K562 (cell line): ENCODE data around the gene AK2. TPM values are rescaled to one million over a fixed set of nuclear protein-coding genes. Genes with fewer than 3 reads are reported as not detected.

Experiments
- ATF3 ChIP-seq, 2 experiments: fragments of 450-650 bp in 1 of 2; sonication (generic) in 1 of 2; formaldehyde crosslinking in 1 of 2; IDR thresholded peaks in 1 of 2; conservative IDR thresholded peaks in 1 of 2; 2 replicates each; pipeline versions ENCODE4 v1.6.1 to v1.8.1; 2016 to 2023; ENCODE audit warnings: mild to moderate bottlenecking in 2 of 2, moderate library complexity in 2 of 2, inconsistent platforms in 1 of 2, missing genetic modification reagents in 1 of 2
- MGA ChIP-seq: fragments of 450-650 bp; IDR thresholded peaks from 2 replicates; pipeline ENCODE4 v1.6.1; 2016; ENCODE audit warnings: mild to moderate bottlenecking, moderate library complexity
- NFYB ChIP-seq: IDR thresholded peaks from 2 replicates; pipeline ENCODE4 v1.6.1; 2011; ENCODE audit warnings: mild to moderate bottlenecking, moderate library complexity; ENCODE audit not compliant: insufficient read length; ENCODE audit errors: extremely low read depth
- NR2C2 ChIP-seq, 2 experiments: fragments of 200-800 bp in 1 of 2; sonication (Bioruptor generic) in 1 of 2; sonication (generic) in 1 of 2; formaldehyde crosslinking in 1 of 2; IDR thresholded peaks; 2 replicates each; pipeline versions ENCODE4 v1.6.1 to v1.8.0; 2016 to 2022; ENCODE audit warnings: mild to moderate bottlenecking in 1 of 2, missing compliant biosample characterization in 1 of 2, missing genetic modification characterization in 1 of 2, missing genetic modification reagents in 1 of 2
- POLR2G ChIP-seq: fragments of 200-400 bp; formaldehyde crosslinking; IDR thresholded peaks from 2 replicates; pipeline ENCODE4 v1.6.1; 2017; ENCODE audit warnings: low read depth, mild to moderate bottlenecking, antibody characterized with exemption, low read length, moderate library complexity
- RUNX1 ChIP-seq: sonication (generic); IDR thresholded peaks from 2 replicates; pipeline ENCODE4 v1.6.1; 2016; ENCODE audit warnings: antibody characterized with exemption, low read depth
- SMAD2 ChIP-seq: fragments of 150-350 bp; IDR thresholded peaks from 2 replicates; pipeline ENCODE4 v1.6.1; 2014; ENCODE audit warnings: low read depth, mild to moderate bottlenecking, low read length
- TFE3 ChIP-seq: fragments of 450-650 bp; formaldehyde crosslinking; IDR thresholded peaks from 2 replicates; pipeline ENCODE4 v1.4.0; 2020; ENCODE audit warnings: mild to moderate bottlenecking, mixed read lengths
- ZNF133 ChIP-seq: fragments of 250-450 bp; sonication (Bioruptor Pico); IDR thresholded peaks from 2 replicates; pipeline ENCODE4 v1.4.0; 2020; ENCODE audit warnings: mild to moderate bottlenecking
- ZNF79 ChIP-seq: fragments of 250-450 bp; sonication (Bioruptor Pico); IDR thresholded peaks from 2 replicates; pipeline ENCODE4 v1.4.0; 2020; ENCODE audit warnings: low read depth, mild to moderate bottlenecking, moderate library complexity
- polyA plus RNA-seq, 8 experiments: library from polyadenylated mRNA; depleted of rRNA in 4 of 8; stranded (reverse) in 5 of 8; unstranded in 3 of 8; fragments of >200 nt; fragmentation: Nextera tagmentation in 2 of 8; fragmentation: Illumina TruSeq in 1 of 8; extraction: Ambion mirVana in 2 of 8; extraction: Trizol in 1 of 8; gene quantifications; 2 replicates each; pipeline versions ENCODE4 v1.2.1 to v1.2.3, GENCODE V29; 2011 to 2014; ENCODE audit warnings: inconsistent platforms in 1 of 8, missing spikeins in 1 of 8
- total RNA-seq, 7 experiments: library from RNA; depleted of rRNA in 6 of 7; stranded (reverse); fragments of >200 nt in 6 of 7; fragmentation: Illumina TruSeq in 2 of 7; extraction: Trizol in 2 of 7; gene quantifications; 2 replicates each; pipeline versions ENCODE4 v1.2.1 to v1.2.3, GENCODE V29; 2011 to 2021; ENCODE audit warnings: low replicate concordance in 1 of 7

AK2 gene
- total and polyA plus RNA-seq, 9 of the 15 experiments (the other 6 are each of a cell fraction or from before 2014, with no cell fraction given), result 105 to 1,050 (median 509) TPM

- TF ChIP-seq POLR2G (no peak), NFYB (no peak), MGA (peak; percentile 68), RUNX1 (no peak), ZNF79 (CRISPR knock-in tag) (no peak), NR2C2 (CRISPR knock-in tag; IDR thresholded peaks at IDR 0.05) (peak; percentile 58; the same call in 1 of the 2 replicates), NR2C2 (tag; IDR thresholded peaks at IDR 0.05) (peak; percentile 92), TFE3 (CRISPR knock-in tag) (no peak), ZNF133 (CRISPR knock-in tag) (no peak), ATF3 (IDR thresholded peaks at IDR 0.05) (no peak), ATF3 (CRISPR knock-in tag; conservative IDR thresholded peaks at IDR 0.05) (no peak), SMAD2 (no peak)
Observed at GRCh38 chr1:33055210-33056008, 18.7 kb upstream of the AK2 start (continued).
